Neutrophil (primary cell): ENCODE results near the gene ERGIC1.

Source experiments
- H3K27ac ChIP-seq: fragments of 200-600 bp; sonication (generic); 2 replicates; pipeline ENCODE4 v1.5.1; 2016; ENCODE audit warnings: mild to moderate bottlenecking, moderate library complexity
- H3K27me3 ChIP-seq: fragments of 200-600 bp; sonication (generic); 2 replicates; pipeline ENCODE4 v1.6.0; 2016; ENCODE audit warnings: mild to moderate bottlenecking
- H3K36me3 ChIP-seq: fragments of 200-600 bp; sonication (generic); 2 replicates; pipeline ENCODE4 v1.5.1; 2017
- H3K4me1 ChIP-seq, 2 experiments: fragments of 200-600 bp in 1 of 2; sonication (generic) in 1 of 2; 1 replicate in 1 of 2; 2 replicates in 1 of 2; pipeline versions ENCODE4 v1.5.1 to v1.6.1; 2013 to 2016; ENCODE audit warnings: low read depth in 1 of 2, low read length in 1 of 2, mild to moderate bottlenecking in 1 of 2, moderate library complexity in 1 of 2; ENCODE audit not compliant: control insufficient read depth in 1 of 2, insufficient read depth in 1 of 2
- H3K4me3 ChIP-seq, 2 experiments: fragments of 200-600 bp in 1 of 2; sonication (generic) in 1 of 2; 1 replicate in 1 of 2; 2 replicates in 1 of 2; pipeline ENCODE4 v1.5.1; 2013 to 2016; ENCODE audit warnings: low read depth in 1 of 2, low read length in 1 of 2, mild to moderate bottlenecking in 1 of 2, moderate library complexity in 1 of 2
- H3K9me3 ChIP-seq: fragments of 200-600 bp; sonication (generic); 2 replicates; pipeline ENCODE4 v1.5.1; 2016
- CTCF ChIP-seq: fragments of 200-600 bp; sonication (generic); IDR thresholded peaks from 2 replicates; pipeline ENCODE4 v1.5.1; 2016; ENCODE audit warnings: antibody characterized with exemption

ERGIC1 gene

GRCh38 chr5:172874647-172875504 lies 40.8 kb downstream of the ERGIC1 start:
- no peaks in the 10 kb centered on the region for H3K36me3 ChIP-seq
- TF ChIP-seq CTCF, result no peak

GRCh38 chr5:172875505-172876279 lies 41.6 kb downstream of the ERGIC1 start:
- H3K9me3 ChIP-seq, result no peaks in the 10 kb centered on the region
- H3K27ac ChIP-seq, result no peak overlapping the region
- no peak overlapping the region for H3K4me3 ChIP-seq
- H3K27me3 ChIP-seq, result peaks cover 41% of the 10 kb centered on the region
- H3K4me1 ChIP-seq, result peaks cover 7 to 9% of the 10 kb centered on the region in 2 experiments
- no peak for TF ChIP-seq CTCF
- H3K36me3 ChIP-seq, result no peaks in the 10 kb centered on the region

More at GRCh38 chr5:172874647-172875504, 40.8 kb downstream of the ERGIC1 start:
- peaks cover 12 to 17% of the 10 kb centered on the region in 2 experiments for H3K4me1 ChIP-seq
- no peak overlapping the region for H3K4me3 ChIP-seq
- H3K27me3 ChIP-seq, result peaks cover 41% of the 10 kb centered on the region
- H3K9me3 ChIP-seq, result no peaks in the 10 kb centered on the region
- no peak overlapping the region for H3K27ac ChIP-seq

GRCh38 chr5:172876578-172876977 lies 42.5 kb downstream of the ERGIC1 start:
- Histone ChIP-seq H3K36me3 (no peaks in the 10 kb centered on the region), H3K4me1 (peaks cover 7 to 9% of the 10 kb centered on the region in 2 experiments), H3K4me3 (no peak overlapping the region), H3K9me3 (no peaks in the 10 kb centered on the region), H3K27ac (no peak overlapping the region), H3K27me3 (peaks cover 41% of the 10 kb centered on the region)
- TF ChIP-seq CTCF, result no peak

- Histone ChIP-seq H3K36me3 (no peaks in the 10 kb centered on the region), H3K4me1 (peaks cover 7 to 9% of the 10 kb centered on the region in 2 experiments), H3K9me3 (no peaks in the 10 kb centered on the region), H3K27ac (peak overlapping the region; percentile 51), H3K4me3 (peak overlapping the region in 1 of 2 experiments; percentile 13), H3K27me3 (peaks cover 41% of the 10 kb centered on the region)
- no peak for TF ChIP-seq CTCF
Observed at GRCh38 chr5:172877466-172878260, 43.6 kb downstream of the ERGIC1 start.

GRCh38 chr5:172878585-172878932 lies 44.5 kb downstream of the ERGIC1 start:
- no peaks in the 10 kb centered on the region for H3K36me3 ChIP-seq
- H3K27ac ChIP-seq, result peak overlapping the region; percentile 51
- H3K4me1 ChIP-seq, result peaks cover 7 to 9% of the 10 kb centered on the region in 2 experiments
- no peak for TF ChIP-seq CTCF
- no peak overlapping the region for H3K4me3 ChIP-seq
- H3K27me3 ChIP-seq, result peaks cover 32% of the 10 kb centered on the region
- H3K9me3 ChIP-seq, result no peaks in the 10 kb centered on the region
